Mammary epithelial cell (primary cell): ENCODE results near the gene PMEL.

Source experiments
- EZH2 ChIP-seq: IDR thresholded peaks from 2 replicates; pipeline ENCODE4 v1.6.1; 2012; ENCODE audit warnings: low read length, inconsistent platforms, borderline replicate concordance
- TF ChIP-seq, protein P1 (sequence below), 2 donors: IDR thresholded peaks in 1 of 2; conservative IDR thresholded peaks in 1 of 2; 2 replicates each; pipeline ENCODE4 v1.5.1; 2011 to 2012; ENCODE audit warnings: inconsistent platforms in 2 of 2, low read length in 2 of 2, mild to moderate bottlenecking in 2 of 2, control low read depth in 1 of 2, low read depth in 1 of 2; ENCODE audit not compliant: insufficient read depth in 1 of 2; ENCODE audit errors: extremely low read depth in 1 of 2

DNA sequence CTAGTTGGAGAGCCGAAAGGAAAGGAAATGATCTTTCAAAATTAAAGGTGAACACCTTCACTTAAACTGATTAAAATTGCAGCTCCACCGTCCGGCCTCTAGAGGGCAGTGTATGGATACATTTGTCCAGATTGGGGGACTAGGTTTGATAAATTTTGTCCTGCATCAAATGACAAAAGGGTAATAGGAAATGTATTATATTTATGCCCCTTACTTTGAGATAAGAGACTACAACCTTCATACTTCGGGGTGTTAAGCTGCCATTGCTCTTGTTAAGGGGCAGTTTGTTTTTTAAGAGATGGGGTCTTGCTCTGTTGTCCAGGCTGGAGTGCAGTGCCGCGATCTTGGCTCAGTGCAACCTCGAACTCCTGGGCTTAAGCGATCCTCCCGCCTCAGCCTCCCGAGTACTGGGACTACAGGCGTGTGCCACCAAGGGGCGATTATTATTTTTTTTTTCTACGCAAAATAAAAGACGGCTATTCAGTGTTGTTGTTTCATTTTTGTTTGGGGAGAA is 30.4 kb upstream of the PMEL start:
- TF ChIP-seq, protein P1, sequence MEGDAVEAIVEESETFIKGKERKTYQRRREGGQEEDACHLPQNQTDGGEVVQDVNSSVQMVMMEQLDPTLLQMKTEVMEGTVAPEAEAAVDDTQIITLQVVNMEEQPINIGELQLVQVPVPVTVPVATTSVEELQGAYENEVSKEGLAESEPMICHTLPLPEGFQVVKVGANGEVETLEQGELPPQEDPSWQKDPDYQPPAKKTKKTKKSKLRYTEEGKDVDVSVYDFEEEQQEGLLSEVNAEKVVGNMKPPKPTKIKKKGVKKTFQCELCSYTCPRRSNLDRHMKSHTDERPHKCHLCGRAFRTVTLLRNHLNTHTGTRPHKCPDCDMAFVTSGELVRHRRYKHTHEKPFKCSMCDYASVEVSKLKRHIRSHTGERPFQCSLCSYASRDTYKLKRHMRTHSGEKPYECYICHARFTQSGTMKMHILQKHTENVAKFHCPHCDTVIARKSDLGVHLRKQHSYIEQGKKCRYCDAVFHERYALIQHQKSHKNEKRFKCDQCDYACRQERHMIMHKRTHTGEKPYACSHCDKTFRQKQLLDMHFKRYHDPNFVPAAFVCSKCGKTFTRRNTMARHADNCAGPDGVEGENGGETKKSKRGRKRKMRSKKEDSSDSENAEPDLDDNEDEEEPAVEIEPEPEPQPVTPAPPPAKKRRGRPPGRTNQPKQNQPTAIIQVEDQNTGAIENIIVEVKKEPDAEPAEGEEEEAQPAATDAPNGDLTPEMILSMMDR (conservative IDR thresholded peaks at IDR 0.05 in 1 of 2, IDR thresholded peaks at IDR 0.05 in 1 of 2; ENCODE audit: extremely low read depth in 1 of 2, insufficient read depth in 1 of 2, low read depth in 1 of 2, low read length in 2 of 2) = peak; percentile 79 to 86
- no peak for TF ChIP-seq EZH2
